Neural progenitor cell (in vitro differentiated cells): ENCODE measurements around the gene LORICRIN. TPM values are rescaled to one million over a fixed set of nuclear protein-coding genes. Genes with fewer than 3 reads are reported as not detected.

Experiments used
- DNase-seq: peaks from one replicate; pipeline ENCODE4 v3.0.0-alpha.2; 2016; ENCODE audit warnings: low spot score
- H2AFZ ChIP-seq: fragments of 200-600 bp; sonication (generic); replicated peaks from 2 replicates; pipeline ENCODE4 v1.6.1; 2016; ENCODE audit warnings: antibody characterized with exemption
- H3F3A ChIP-seq: fragments of 200-600 bp; sonication (generic); 2 replicates; pipeline ENCODE4 v1.6.1; 2016; ENCODE audit warnings: antibody characterized with exemption, low read depth
- H3K27ac ChIP-seq: fragments of 200-600 bp; sonication (generic); 2 replicates; pipeline ENCODE4 v1.5.1; 2016; ENCODE audit warnings: mild to moderate bottlenecking
- H3K27me3 ChIP-seq: fragments of 200-600 bp; sonication (generic); 2 replicates; pipeline ENCODE4 v1.6.1; 2016; ENCODE audit warnings: mild to moderate bottlenecking, moderate library complexity
- H3K36me3 ChIP-seq: fragments of 200-600 bp; sonication (generic); 2 replicates; pipeline ENCODE4 v1.5.1; 2016
- H3K4me1 ChIP-seq: fragments of 200-600 bp; sonication (generic); 2 replicates; pipeline ENCODE4 v1.6.1; 2016; ENCODE audit warnings: mixed run types
- H3K4me2 ChIP-seq: fragments of 200-600 bp; sonication (generic); 2 replicates; pipeline ENCODE4 v1.6.1; 2016
- H3K4me3 ChIP-seq: fragments of 200-600 bp; sonication (generic); 2 replicates; pipeline ENCODE4 v1.5.1; 2016
- H3K79me2 ChIP-seq: fragments of 200-600 bp; sonication (generic); 2 replicates; pipeline ENCODE4 v1.6.1; 2016; ENCODE audit warnings: low read depth
- H3K9ac ChIP-seq: fragments of 200-600 bp; sonication (generic); 2 replicates; pipeline ENCODE4 v1.6.1; 2016
- H3K9me3 ChIP-seq: fragments of 200-600 bp; sonication (generic); 2 replicates; pipeline ENCODE4 v1.5.1; 2016; ENCODE audit warnings: low read depth
- H4K20me1 ChIP-seq: fragments of 200-600 bp; sonication (generic); 2 replicates; pipeline ENCODE4 v1.6.1; 2016; ENCODE audit warnings: low read depth
- H3K27ac Mint-ChIP-seq: 3 replicates; pipeline ENCODE4 v1.8.0; 2021; ENCODE audit warnings: mixed read lengths
- H3K27me3 Mint-ChIP-seq: 2 replicates; pipeline ENCODE4 v1.8.0; 2022; ENCODE audit warnings: low read depth, mild to moderate bottlenecking, inconsistent platforms, moderate library complexity, mixed read lengths; ENCODE audit not compliant: insufficient read depth
- H3K36me3 Mint-ChIP-seq: 3 replicates; pipeline ENCODE4 v1.8.0; 2021; ENCODE audit warnings: mixed read lengths
- H3K4me1 Mint-ChIP-seq: 3 replicates; pipeline ENCODE4 v1.8.0; 2021; ENCODE audit warnings: mixed read lengths
- H3K4me3 Mint-ChIP-seq: 3 replicates; pipeline ENCODE4 v1.8.0; 2021; ENCODE audit warnings: mild to moderate bottlenecking, moderate library complexity, mixed read lengths
- H3K9me3 Mint-ChIP-seq: 3 replicates; pipeline ENCODE4 v1.8.0; 2020; ENCODE audit warnings: mixed read lengths
- EZH2 ChIP-seq: fragments of 200-600 bp; sonication (generic); IDR thresholded peaks from 2 replicates; pipeline ENCODE4 v1.6.1; 2017; ENCODE audit warnings: antibody characterized with exemption, mild to moderate bottlenecking, moderate library complexity
- EZH2phosphoT487 ChIP-seq: fragments of 200-600 bp; sonication (generic); IDR thresholded peaks from 2 replicates; pipeline ENCODE4 v1.6.1; 2017; ENCODE audit warnings: antibody characterized with exemption
- total RNA-seq: library from RNA; depleted of rRNA; stranded (reverse); fragments of >200 nt; gene quantifications from 2 replicates; pipeline ENCODE4 v1.2.3, GENCODE V29; 2015; ENCODE audit warnings: low replicate concordance
- TF ChIP-seq, protein P1 (sequence below): fragments of 200-600 bp; sonication (generic); IDR thresholded peaks from 2 replicates; pipeline ENCODE4 v1.5.1; 2017; ENCODE audit warnings: antibody characterized with exemption, mild to moderate bottlenecking

The LORICRIN gene
- total RNA-seq, 1 donor from 2014 or later, result not detected

DNA sequence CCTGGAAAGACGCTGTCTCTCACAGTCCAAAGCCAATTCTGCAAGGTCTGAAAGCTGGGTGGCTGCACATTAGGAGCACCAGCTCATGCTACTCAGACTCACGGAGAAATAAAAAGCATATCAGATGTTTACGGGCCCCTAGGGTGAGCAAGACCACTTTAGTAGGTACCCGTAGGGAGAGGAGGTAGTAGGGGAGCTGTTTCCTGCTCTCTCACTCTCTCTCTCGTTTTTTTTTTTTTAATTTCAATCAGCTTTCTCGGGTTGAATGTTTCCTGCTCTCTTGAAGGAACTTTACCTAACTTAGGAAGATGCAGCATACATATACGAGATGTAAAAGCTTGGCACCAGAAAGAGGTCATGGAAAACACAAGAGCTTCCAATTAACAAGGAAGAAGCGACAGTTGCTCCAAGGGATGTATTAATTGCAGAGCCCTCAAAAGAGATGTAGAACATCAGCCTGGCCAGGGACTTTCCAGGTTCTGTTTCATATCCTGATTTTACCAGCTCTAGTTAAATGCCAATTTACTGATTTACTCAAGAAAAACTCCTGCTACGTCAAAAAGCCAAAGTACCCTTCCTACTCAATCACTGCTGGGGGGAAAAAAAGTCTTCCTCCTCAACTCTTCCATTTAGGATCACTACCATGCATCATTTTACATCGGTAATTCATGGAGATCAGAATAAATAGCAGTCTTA, 3.1 kb downstream of the LORICRIN start:
- Mint-ChIP-seq H3K36me3 (no peaks in the 10 kb centered on the region), H3K4me3 (peak overlapping the region; percentile 82), H3K4me1 (peaks cover 8% of the 10 kb centered on the region), H3K9me3 (peaks cover 12% of the 10 kb centered on the region), H3K27ac (no peak overlapping the region), H3K27me3 (peaks cover 43% of the 10 kb centered on the region)
- Histone ChIP-seq H3K4me1 (no peaks in the 10 kb centered on the region), H3F3A (no peaks in the 10 kb centered on the region), H2AFZ (no peak overlapping the region), H3K79me2 (no peaks in the 10 kb centered on the region), H3K27ac (no peak overlapping the region), H3K9me3 (peaks cover 8% of the 10 kb centered on the region), H3K4me2 (no peak overlapping the region), H3K36me3 (no peaks in the 10 kb centered on the region), H3K9ac (no peak overlapping the region), H3K4me3 (no peak overlapping the region), H3K27me3 (no peaks in the 10 kb centered on the region), H4K20me1 (no peaks in the 10 kb centered on the region)
- TF ChIP-seq EZH2phosphoT487 (no peak), EZH2 (no peak)
- TF ChIP-seq, protein P1, sequence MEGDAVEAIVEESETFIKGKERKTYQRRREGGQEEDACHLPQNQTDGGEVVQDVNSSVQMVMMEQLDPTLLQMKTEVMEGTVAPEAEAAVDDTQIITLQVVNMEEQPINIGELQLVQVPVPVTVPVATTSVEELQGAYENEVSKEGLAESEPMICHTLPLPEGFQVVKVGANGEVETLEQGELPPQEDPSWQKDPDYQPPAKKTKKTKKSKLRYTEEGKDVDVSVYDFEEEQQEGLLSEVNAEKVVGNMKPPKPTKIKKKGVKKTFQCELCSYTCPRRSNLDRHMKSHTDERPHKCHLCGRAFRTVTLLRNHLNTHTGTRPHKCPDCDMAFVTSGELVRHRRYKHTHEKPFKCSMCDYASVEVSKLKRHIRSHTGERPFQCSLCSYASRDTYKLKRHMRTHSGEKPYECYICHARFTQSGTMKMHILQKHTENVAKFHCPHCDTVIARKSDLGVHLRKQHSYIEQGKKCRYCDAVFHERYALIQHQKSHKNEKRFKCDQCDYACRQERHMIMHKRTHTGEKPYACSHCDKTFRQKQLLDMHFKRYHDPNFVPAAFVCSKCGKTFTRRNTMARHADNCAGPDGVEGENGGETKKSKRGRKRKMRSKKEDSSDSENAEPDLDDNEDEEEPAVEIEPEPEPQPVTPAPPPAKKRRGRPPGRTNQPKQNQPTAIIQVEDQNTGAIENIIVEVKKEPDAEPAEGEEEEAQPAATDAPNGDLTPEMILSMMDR, result no peak
- no peak for DNase-seq

DNA sequence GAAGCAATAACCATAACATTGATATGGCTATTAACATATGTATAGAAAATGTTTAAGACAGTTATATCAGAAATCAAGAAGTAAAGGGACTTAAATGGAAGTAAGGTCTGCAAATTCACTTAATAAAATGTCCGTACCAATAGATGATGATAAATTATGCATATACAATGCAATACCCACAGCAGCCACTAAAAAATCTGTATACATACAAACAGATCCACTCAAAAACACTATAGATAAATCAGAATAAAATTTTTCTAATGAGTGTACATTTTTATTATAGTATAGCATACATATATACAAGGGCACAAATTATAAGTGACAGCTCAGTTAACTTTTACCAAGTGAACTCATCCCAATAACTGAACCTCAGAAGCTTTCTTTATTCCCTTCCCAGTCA, 6.0 kb downstream of the LORICRIN start:
- H4K20me1 ChIP-seq, result no peaks in the 10 kb centered on the region
- no peaks in the 10 kb centered on the region for H3K27me3 ChIP-seq
- peaks cover 10% of the 10 kb centered on the region for H3K9me3 ChIP-seq
- Mint-ChIP-seq H3K4me3 (no peak overlapping the region), H3K27me3 (peaks cover 33% of the 10 kb centered on the region), H3K27ac (no peak overlapping the region), H3K36me3 (no peaks in the 10 kb centered on the region), H3K4me1 (peaks cover 6% of the 10 kb centered on the region), H3K9me3 (peaks cover 12% of the 10 kb centered on the region)
- TF ChIP-seq EZH2phosphoT487 (no peak), EZH2 (no peak)
- TF ChIP-seq, protein P1, result no peak
- H3K4me3 ChIP-seq, result no peak overlapping the region
- no peaks in the 10 kb centered on the region for H3F3A ChIP-seq
- no peak overlapping the region for H3K27ac ChIP-seq
- no peak overlapping the region for H3K9ac ChIP-seq
- no peak overlapping the region for H3K4me2 ChIP-seq
- no peaks in the 10 kb centered on the region for H3K36me3 ChIP-seq
- H3K4me1 ChIP-seq, result no peaks in the 10 kb centered on the region
- no peak for DNase-seq
- no peaks in the 10 kb centered on the region for H3K79me2 ChIP-seq
- no peak overlapping the region for H2AFZ ChIP-seq

DNA sequence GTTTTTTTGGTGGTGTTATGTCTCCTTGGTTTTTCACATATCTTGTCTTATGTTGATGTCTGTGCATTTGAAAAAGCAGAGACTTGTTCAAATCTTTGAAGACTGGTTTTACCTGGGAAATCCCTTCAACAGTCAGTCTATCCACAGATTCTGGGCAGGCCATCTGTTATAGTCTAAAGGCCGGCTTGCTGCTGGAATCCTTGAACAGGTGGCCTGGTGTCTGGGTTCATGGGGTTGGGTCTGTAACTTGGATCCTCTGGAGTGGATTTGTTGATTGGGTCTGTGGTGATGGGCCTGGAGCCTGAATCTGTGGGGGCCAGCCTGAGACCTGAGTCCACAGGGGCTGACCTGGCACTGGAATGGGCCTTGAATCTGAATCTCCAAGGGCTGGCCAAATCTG, 12.2 kb downstream of the LORICRIN start:
- Histone ChIP-seq H3K27ac (no peak overlapping the region), H3K4me3 (no peak overlapping the region), H3K4me2 (no peak overlapping the region), H3K4me1 (no peaks in the 10 kb centered on the region), H3K79me2 (no peaks in the 10 kb centered on the region), H3K9ac (no peak overlapping the region), H4K20me1 (no peaks in the 10 kb centered on the region), H3K36me3 (peaks cover 4% of the 10 kb centered on the region), H3K9me3 (peaks cover 16% of the 10 kb centered on the region), H3F3A (no peaks in the 10 kb centered on the region), H3K27me3 (no peaks in the 10 kb centered on the region), H2AFZ (no peak overlapping the region)
- Mint-ChIP-seq H3K9me3 (no peaks in the 10 kb centered on the region), H3K27ac (no peak overlapping the region), H3K36me3 (no peaks in the 10 kb centered on the region), H3K4me3 (no peak overlapping the region), H3K27me3 (peaks cover 2% of the 10 kb centered on the region), H3K4me1 (no peaks in the 10 kb centered on the region)
- TF ChIP-seq EZH2 (no peak), EZH2phosphoT487 (no peak)
- TF ChIP-seq, protein P1, result no peak
- no peak for DNase-seq
